K562 (cell line): Measurements from ENCODE around the gene CCDC183. TPM values are rescaled to one million over a fixed set of nuclear protein-coding genes. Genes with fewer than 3 reads are reported as not detected.

Experiments
- ARHGAP35 ChIP-seq: fragments of 450-650 bp; IDR thresholded peaks from 2 replicates; pipeline ENCODE4 v1.6.1; 2018; ENCODE audit not compliant: partially characterized antibody
- ATF4 ChIP-seq: fragments of 450-650 bp; formaldehyde crosslinking; IDR thresholded peaks from 2 replicates; pipeline ENCODE4 v1.4.0; 2022; ENCODE audit warnings: mild to moderate bottlenecking, moderate library complexity
- CBX1 ChIP-seq: sonication (generic); IDR thresholded peaks from 2 replicates; pipeline ENCODE4 v1.6.1; 2016; ENCODE audit warnings: antibody characterized with exemption, low read depth, mild to moderate bottlenecking
- DEAF1 ChIP-seq: fragments of 450-650 bp; formaldehyde crosslinking; IDR thresholded peaks from 2 replicates; pipeline ENCODE4 v1.4.0; 2020; ENCODE audit warnings: mild to moderate bottlenecking, moderate library complexity
- GTF2E2 ChIP-seq: fragments of 200-800 bp; sonication (Bioruptor generic); IDR thresholded peaks from 2 replicates; pipeline ENCODE4 v1.6.1; 2016; ENCODE audit warnings: missing genetic modification characterization, missing compliant biosample characterization
- HDGF ChIP-seq: fragments of 450-650 bp; IDR thresholded peaks from 2 replicates; pipeline ENCODE4 v1.6.1; 2016
- HSF4 ChIP-seq: fragments of 250-450 bp; sonication (Bioruptor Pico); IDR thresholded peaks from 2 replicates; pipeline ENCODE4 v2.1.2; 2022; ENCODE audit warnings: mild to moderate bottlenecking, moderate library complexity, borderline replicate concordance
- SP1 ChIP-seq: sonication (generic); formaldehyde crosslinking; IDR thresholded peaks from 2 replicates; pipeline ENCODE4 v1.8.1; 2022; ENCODE audit warnings: mild to moderate bottlenecking, missing genetic modification reagents
- STAG1 ChIP-seq: sonication (generic); formaldehyde crosslinking; IDR thresholded peaks from 2 replicates; pipeline ENCODE4 v1.5.0; 2020; ENCODE audit warnings: missing genetic modification reagents, borderline replicate concordance
- ZKSCAN3 ChIP-seq: fragments of 250-450 bp; sonication (Bioruptor Pico); IDR thresholded peaks from 2 replicates; pipeline ENCODE4 v1.4.0; 2020
- ZNF589 ChIP-seq: fragments of 200-800 bp; sonication (Bioruptor generic); IDR thresholded peaks from 2 replicates; pipeline ENCODE4 v1.6.1; 2016; ENCODE audit warnings: low read depth, missing genetic modification characterization, missing compliant biosample characterization
- polyA plus RNA-seq, 8 experiments: library from polyadenylated mRNA; depleted of rRNA in 4 of 8; stranded (reverse) in 5 of 8; unstranded in 3 of 8; fragments of >200 nt; fragmentation: Nextera tagmentation in 2 of 8; fragmentation: Illumina TruSeq in 1 of 8; extraction: Ambion mirVana in 2 of 8; extraction: Trizol in 1 of 8; gene quantifications; 2 replicates each; pipeline versions ENCODE4 v1.2.1 to v1.2.3, GENCODE V29; 2011 to 2014; ENCODE audit warnings: inconsistent platforms in 1 of 8, missing spikeins in 1 of 8
- total RNA-seq, 7 experiments: library from RNA; depleted of rRNA in 6 of 7; stranded (reverse); fragments of >200 nt in 6 of 7; fragmentation: Illumina TruSeq in 2 of 7; extraction: Trizol in 2 of 7; gene quantifications; 2 replicates each; pipeline versions ENCODE4 v1.2.1 to v1.2.3, GENCODE V29; 2011 to 2021; ENCODE audit warnings: low replicate concordance in 1 of 7
- TF ChIP-seq, protein P1 (sequence below), 2 experiments: fragments of 450-650 bp; conservative IDR thresholded peaks; 2 replicates each; pipeline ENCODE4 v1.6.1; 2017; ENCODE audit warnings: mild to moderate bottlenecking in 2 of 2, moderate library complexity in 2 of 2
- TF ChIP-seq, protein P2 (sequence below): fragments of 200-600 bp; sonication (generic); IDR thresholded peaks from one replicate; pipeline ENCODE4 v1.6.1; 2012; ENCODE audit warnings: mild to moderate bottlenecking, low read depth, low read length, inconsistent platforms

CCDC183 gene
- total and polyA plus RNA-seq, 9 of the 15 experiments (the other 6 are each of a cell fraction or from before 2014, with no cell fraction given) = 0.21 to 0.60 (median 0.29) TPM; not detected in 4

DNA sequence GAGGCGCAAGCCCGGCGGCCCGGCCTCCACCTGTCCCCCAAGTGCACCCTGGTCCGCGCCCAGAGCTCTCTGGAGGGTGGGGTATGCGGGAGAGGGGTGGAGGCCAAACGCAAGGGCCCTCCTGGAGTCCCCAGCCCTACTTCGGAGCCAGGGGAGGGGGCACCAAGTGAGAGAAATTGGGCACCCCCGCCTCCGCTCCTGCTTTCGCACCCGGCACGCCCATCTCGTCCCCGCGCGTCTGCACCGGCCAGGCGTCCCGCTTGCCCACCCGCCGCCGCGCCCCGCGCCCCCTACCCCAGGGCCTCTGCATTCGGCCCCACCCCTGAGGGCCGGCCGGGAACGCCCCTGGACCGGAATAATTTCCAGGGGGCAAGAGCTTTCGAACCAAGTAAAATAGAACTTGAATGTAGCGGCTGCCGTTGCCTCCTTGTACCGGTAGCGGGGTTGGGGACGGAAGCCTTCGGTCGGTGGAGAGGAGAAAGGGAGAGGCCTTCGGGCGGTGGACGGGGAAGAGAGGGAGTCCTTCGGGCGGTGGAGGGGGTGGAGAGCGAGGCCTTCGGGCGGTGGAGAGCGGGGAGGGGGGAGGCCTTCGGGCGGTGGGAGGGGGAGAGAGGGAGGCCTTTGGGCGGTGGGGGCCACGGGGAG is 52.4 kb downstream of the CCDC183 start (continued):
- no peak for TF ChIP-seq GTF2E2 (tag)
- TF ChIP-seq CBX1 = no peak; the same call in 1 of the 2 replicates
- TF ChIP-seq, protein P1, sequence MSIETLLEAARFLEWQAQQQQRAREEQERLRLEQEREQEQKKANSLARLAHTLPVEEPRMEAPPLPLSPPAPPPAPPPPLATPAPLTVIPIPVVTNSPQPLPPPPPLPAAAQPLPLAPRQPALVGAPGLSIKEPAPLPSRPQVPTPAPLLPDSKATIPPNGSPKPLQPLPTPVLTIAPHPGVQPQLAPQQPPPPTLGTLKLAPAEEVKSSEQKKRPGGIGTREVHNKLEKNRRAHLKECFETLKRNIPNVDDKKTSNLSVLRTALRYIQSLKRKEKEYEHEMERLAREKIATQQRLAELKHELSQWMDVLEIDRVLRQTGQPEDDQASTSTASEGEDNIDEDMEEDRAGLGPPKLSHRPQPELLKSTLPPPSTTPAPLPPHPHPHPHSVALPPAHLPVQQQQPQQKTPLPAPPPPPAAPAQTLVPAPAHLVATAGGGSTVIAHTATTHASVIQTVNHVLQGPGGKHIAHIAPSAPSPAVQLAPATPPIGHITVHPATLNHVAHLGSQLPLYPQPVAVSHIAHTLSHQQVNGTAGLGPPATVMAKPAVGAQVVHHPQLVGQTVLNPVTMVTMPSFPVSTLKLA (conservative IDR thresholded peaks at IDR 0.05) = no peak
- no peak for TF ChIP-seq SP1 (CRISPR knock-in tag)
- no peak for TF ChIP-seq STAG1
- no peak for TF ChIP-seq ZKSCAN3 (CRISPR knock-in tag)
- TF ChIP-seq, protein P2, sequence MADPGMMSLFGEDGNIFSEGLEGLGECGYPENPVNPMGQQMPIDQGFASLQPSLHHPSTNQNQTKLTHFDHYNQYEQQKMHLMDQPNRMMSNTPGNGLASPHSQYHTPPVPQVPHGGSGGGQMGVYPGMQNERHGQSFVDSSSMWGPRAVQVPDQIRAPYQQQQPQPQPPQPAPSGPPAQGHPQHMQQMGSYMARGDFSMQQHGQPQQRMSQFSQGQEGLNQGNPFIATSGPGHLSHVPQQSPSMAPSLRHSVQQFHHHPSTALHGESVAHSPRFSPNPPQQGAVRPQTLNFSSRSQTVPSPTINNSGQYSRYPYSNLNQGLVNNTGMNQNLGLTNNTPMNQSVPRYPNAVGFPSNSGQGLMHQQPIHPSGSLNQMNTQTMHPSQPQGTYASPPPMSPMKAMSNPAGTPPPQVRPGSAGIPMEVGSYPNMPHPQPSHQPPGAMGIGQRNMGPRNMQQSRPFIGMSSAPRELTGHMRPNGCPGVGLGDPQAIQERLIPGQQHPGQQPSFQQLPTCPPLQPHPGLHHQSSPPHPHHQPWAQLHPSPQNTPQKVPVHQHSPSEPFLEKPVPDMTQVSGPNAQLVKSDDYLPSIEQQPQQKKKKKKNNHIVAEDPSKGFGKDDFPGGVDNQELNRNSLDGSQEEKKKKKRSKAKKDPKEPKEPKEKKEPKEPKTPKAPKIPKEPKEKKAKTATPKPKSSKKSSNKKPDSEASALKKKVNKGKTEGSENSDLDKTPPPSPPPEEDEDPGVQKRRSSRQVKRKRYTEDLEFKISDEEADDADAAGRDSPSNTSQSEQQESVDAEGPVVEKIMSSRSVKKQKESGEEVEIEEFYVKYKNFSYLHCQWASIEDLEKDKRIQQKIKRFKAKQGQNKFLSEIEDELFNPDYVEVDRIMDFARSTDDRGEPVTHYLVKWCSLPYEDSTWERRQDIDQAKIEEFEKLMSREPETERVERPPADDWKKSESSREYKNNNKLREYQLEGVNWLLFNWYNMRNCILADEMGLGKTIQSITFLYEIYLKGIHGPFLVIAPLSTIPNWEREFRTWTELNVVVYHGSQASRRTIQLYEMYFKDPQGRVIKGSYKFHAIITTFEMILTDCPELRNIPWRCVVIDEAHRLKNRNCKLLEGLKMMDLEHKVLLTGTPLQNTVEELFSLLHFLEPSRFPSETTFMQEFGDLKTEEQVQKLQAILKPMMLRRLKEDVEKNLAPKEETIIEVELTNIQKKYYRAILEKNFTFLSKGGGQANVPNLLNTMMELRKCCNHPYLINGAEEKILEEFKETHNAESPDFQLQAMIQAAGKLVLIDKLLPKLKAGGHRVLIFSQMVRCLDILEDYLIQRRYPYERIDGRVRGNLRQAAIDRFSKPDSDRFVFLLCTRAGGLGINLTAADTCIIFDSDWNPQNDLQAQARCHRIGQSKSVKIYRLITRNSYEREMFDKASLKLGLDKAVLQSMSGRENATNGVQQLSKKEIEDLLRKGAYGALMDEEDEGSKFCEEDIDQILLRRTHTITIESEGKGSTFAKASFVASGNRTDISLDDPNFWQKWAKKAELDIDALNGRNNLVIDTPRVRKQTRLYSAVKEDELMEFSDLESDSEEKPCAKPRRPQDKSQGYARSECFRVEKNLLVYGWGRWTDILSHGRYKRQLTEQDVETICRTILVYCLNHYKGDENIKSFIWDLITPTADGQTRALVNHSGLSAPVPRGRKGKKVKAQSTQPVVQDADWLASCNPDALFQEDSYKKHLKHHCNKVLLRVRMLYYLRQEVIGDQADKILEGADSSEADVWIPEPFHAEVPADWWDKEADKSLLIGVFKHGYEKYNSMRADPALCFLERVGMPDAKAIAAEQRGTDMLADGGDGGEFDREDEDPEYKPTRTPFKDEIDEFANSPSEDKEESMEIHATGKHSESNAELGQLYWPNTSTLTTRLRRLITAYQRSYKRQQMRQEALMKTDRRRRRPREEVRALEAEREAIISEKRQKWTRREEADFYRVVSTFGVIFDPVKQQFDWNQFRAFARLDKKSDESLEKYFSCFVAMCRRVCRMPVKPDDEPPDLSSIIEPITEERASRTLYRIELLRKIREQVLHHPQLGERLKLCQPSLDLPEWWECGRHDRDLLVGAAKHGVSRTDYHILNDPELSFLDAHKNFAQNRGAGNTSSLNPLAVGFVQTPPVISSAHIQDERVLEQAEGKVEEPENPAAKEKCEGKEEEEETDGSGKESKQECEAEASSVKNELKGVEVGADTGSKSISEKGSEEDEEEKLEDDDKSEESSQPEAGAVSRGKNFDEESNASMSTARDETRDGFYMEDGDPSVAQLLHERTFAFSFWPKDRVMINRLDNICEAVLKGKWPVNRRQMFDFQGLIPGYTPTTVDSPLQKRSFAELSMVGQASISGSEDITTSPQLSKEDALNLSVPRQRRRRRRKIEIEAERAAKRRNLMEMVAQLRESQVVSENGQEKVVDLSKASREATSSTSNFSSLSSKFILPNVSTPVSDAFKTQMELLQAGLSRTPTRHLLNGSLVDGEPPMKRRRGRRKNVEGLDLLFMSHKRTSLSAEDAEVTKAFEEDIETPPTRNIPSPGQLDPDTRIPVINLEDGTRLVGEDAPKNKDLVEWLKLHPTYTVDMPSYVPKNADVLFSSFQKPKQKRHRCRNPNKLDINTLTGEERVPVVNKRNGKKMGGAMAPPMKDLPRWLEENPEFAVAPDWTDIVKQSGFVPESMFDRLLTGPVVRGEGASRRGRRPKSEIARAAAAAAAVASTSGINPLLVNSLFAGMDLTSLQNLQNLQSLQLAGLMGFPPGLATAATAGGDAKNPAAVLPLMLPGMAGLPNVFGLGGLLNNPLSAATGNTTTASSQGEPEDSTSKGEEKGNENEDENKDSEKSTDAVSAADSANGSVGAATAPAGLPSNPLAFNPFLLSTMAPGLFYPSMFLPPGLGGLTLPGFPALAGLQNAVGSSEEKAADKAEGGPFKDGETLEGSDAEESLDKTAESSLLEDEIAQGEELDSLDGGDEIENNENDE = no peak
- no peak for TF ChIP-seq ATF4 (CRISPR knock-in tag)
- TF ChIP-seq HDGF = no peak
- TF ChIP-seq HSF4 (CRISPR knock-in tag) = no peak
- no peak for TF ChIP-seq ZNF589 (CRISPR knock-in tag)
- TF ChIP-seq ARHGAP35 = no peak
- no peak for TF ChIP-seq DEAF1 (CRISPR knock-in tag)
